Smooth muscle cell (in vitro differentiated cells): ENCODE measurements around the gene NUP98. TPM values are rescaled to one million over a fixed set of nuclear protein-coding genes. Genes with fewer than 3 reads are reported as not detected.

Experiments used
- DNase-seq: peaks from one replicate; lab custom pipeline; 2025; ENCODE audit not compliant: unreplicated experiment; lab: John Stamatoyannopoulos, UW
- H2AFZ ChIP-seq: fragments of 200-600 bp; sonication (generic); 2 replicates; pipeline ENCODE4 v1.6.0; 2016; ENCODE audit warnings: antibody characterized with exemption, low read depth, mild to moderate bottlenecking
- H3F3A ChIP-seq: fragments of 200-600 bp; sonication (generic); 2 replicates; pipeline ENCODE4 v1.6.0; 2017; ENCODE audit warnings: antibody characterized with exemption, low read depth
- H3K27ac ChIP-seq: fragments of 200-600 bp; sonication (generic); 2 replicates; pipeline ENCODE4 v1.5.1; 2016; ENCODE audit warnings: low read depth, mild to moderate bottlenecking
- H3K27me3 ChIP-seq: fragments of 200-600 bp; sonication (generic); 2 replicates; pipeline ENCODE4 v1.6.1; 2016; ENCODE audit warnings: low read depth, mild to moderate bottlenecking
- H3K36me3 ChIP-seq: fragments of 200-600 bp; sonication (generic); 2 replicates; pipeline ENCODE4 v1.5.1; 2016; ENCODE audit warnings: low read depth
- H3K4me1 ChIP-seq: fragments of 200-600 bp; sonication (generic); 2 replicates; pipeline ENCODE4 v1.5.1; 2016; ENCODE audit warnings: low read depth
- H3K4me2 ChIP-seq: fragments of 200-600 bp; sonication (generic); 2 replicates; pipeline ENCODE4 v1.6.0; 2016; ENCODE audit warnings: mild to moderate bottlenecking
- H3K4me3 ChIP-seq: fragments of 200-600 bp; sonication (generic); 2 replicates; pipeline ENCODE4 v1.5.1; 2016; ENCODE audit warnings: mild to moderate bottlenecking
- H3K79me2 ChIP-seq: fragments of 200-600 bp; sonication (generic); 2 replicates; pipeline ENCODE4 v1.6.0; 2016; ENCODE audit warnings: low read depth, mild to moderate bottlenecking
- H3K9ac ChIP-seq: fragments of 200-600 bp; sonication (generic); 2 replicates; pipeline ENCODE4 v1.6.0; 2016; ENCODE audit warnings: low read depth
- H3K9me3 ChIP-seq: fragments of 200-600 bp; sonication (generic); replicated peaks from 2 replicates; pipeline ENCODE4 v1.5.1; 2016; ENCODE audit warnings: low read depth
- H4K20me1 ChIP-seq: fragments of 200-600 bp; sonication (generic); 2 replicates; pipeline ENCODE4 v1.6.0; 2016; ENCODE audit warnings: low read depth
- CTCF ChIP-seq: fragments of 200-600 bp; sonication (generic); IDR thresholded peaks from 2 replicates; pipeline ENCODE4 v1.5.1; 2017; ENCODE audit warnings: borderline replicate concordance, mild to moderate bottlenecking, antibody characterized with exemption; ENCODE audit not compliant: insufficient read depth, poor library complexity, severe bottlenecking
- WGBS: methylation state at CpG from one replicate; pipeline ENCODE4 v1.1.7; 2016; ENCODE audit warnings: low lambda C conversion rate; 5-methylcytosine and 5-hydroxymethylcytosine counted together
- polyA plus RNA-seq: library from polyadenylated mRNA; unstranded; fragments of >200 nt; fragmentation: Nextera tagmentation; extraction: Ambion mirVana; gene quantifications from 2 replicates; pipeline ENCODE4 v1.2.1, GENCODE V29; 2016
- total RNA-seq: library from RNA; depleted of rRNA; stranded (reverse); fragments of >200 nt; gene quantifications from 2 replicates; pipeline ENCODE4 v1.2.3, GENCODE V29; 2014

Gene NUP98
- total and polyA plus RNA-seq, 2 experiments from 2014 or later: 19.6 to 84.0 TPM

- H3F3A ChIP-seq: peaks cover 5% of the 10 kb centered on the region
- H4K20me1 ChIP-seq: peaks cover 81% of the 10 kb centered on the region
- H3K9ac ChIP-seq: no peak overlapping the region
- H3K36me3 ChIP-seq: no peaks in the 10 kb centered on the region
- H3K27ac ChIP-seq: no peak overlapping the region
- no peak for TF ChIP-seq CTCF
- H3K79me2 ChIP-seq: peaks cover 55% of the 10 kb centered on the region
- no peak overlapping the region for H2AFZ ChIP-seq
- H3K4me1 ChIP-seq: peaks cover 2% of the 10 kb centered on the region
- H3K4me3 ChIP-seq: no peak overlapping the region
- 88% methylated on average over 1 of the region's 1 CpG for WGBS
- no peak overlapping the region for H3K4me2 ChIP-seq
- no peaks in the 10 kb centered on the region for H3K9me3 ChIP-seq
- DNase-seq: no peak
- no peaks in the 10 kb centered on the region for H3K27me3 ChIP-seq
Observed at GRCh38 chr11:3830730-3831129, 33.4 kb upstream of the NUP98 start.

- no peak overlapping the region for H3K4me2 ChIP-seq
- H3K9me3 ChIP-seq: no peaks in the 10 kb centered on the region
- H3K4me1 ChIP-seq: peaks cover 2% of the 10 kb centered on the region
- H4K20me1 ChIP-seq: peaks cover 75% of the 10 kb centered on the region
- H3K4me3 ChIP-seq: no peak overlapping the region
- H3K79me2 ChIP-seq: peaks cover 49% of the 10 kb centered on the region
- no peak overlapping the region for H3K27ac ChIP-seq
- no peak for DNase-seq
- H3K9ac ChIP-seq: no peak overlapping the region
- 98% methylated on average over 3 of the region's 3 CpGs for WGBS
- H3K27me3 ChIP-seq: no peaks in the 10 kb centered on the region
- H2AFZ ChIP-seq: no peak overlapping the region
- H3K36me3 ChIP-seq: no peaks in the 10 kb centered on the region
- TF ChIP-seq CTCF: no peak
- peaks cover 5% of the 10 kb centered on the region for H3F3A ChIP-seq
Observed at GRCh38 chr11:3830088-3830487, 32.7 kb upstream of the NUP98 start.

- Histone ChIP-seq H3K27ac (no peak overlapping the region), H4K20me1 (peaks cover 50% of the 10 kb centered on the region), H3K9me3 (no peaks in the 10 kb centered on the region), H3K79me2 (peaks cover 26% of the 10 kb centered on the region), H3K4me1 (no peaks in the 10 kb centered on the region), H3K36me3 (no peaks in the 10 kb centered on the region), H3K4me2 (no peak overlapping the region), H3F3A (no peaks in the 10 kb centered on the region), H3K27me3 (no peaks in the 10 kb centered on the region), H3K9ac (no peak overlapping the region), H2AFZ (no peak overlapping the region), H3K4me3 (no peak overlapping the region)
- 97% methylated on average over 35 of the region's 35 CpGs for WGBS
- DNase-seq: no peak
- TF ChIP-seq CTCF: no peak
Observed at GRCh38 chr11:3827434-3828186, 30.3 kb upstream of the NUP98 start.

- no peaks in the 10 kb centered on the region for H3K27me3 ChIP-seq
- no peaks in the 10 kb centered on the region for H3K4me1 ChIP-seq
- H3K4me2 ChIP-seq: no peak overlapping the region
- H3K36me3 ChIP-seq: no peaks in the 10 kb centered on the region
- no peak overlapping the region for H3K27ac ChIP-seq
- H3K4me3 ChIP-seq: no peak overlapping the region
- H3K9me3 ChIP-seq: no peaks in the 10 kb centered on the region
- H3F3A ChIP-seq: no peaks in the 10 kb centered on the region
- H2AFZ ChIP-seq: no peak overlapping the region
- DNase-seq: no peak
- H3K9ac ChIP-seq: no peak overlapping the region
- peaks cover 17% of the 10 kb centered on the region for H3K79me2 ChIP-seq
- H4K20me1 ChIP-seq: peaks cover 41% of the 10 kb centered on the region
- no peak for TF ChIP-seq CTCF
- 94% methylated on average over 3 of the region's 3 CpGs for WGBS
Observed at GRCh38 chr11:3826721-3827120, 29.4 kb upstream of the NUP98 start.
